Activated CD4-positive, alpha-beta T cell treated with anti-CD3 and anti-CD28 coated beads, Interleukin-2, amount 10 ng/mL, durations not matched to agents 7 days and 5 days (primary cell): ENCODE results near the gene STAG1. TPM values are rescaled to one million over a fixed set of nuclear protein-coding genes. Genes with fewer than 3 reads are reported as not detected.
"Not testable (repeated sequence)": the region's sequence is repeated elsewhere in the genome, so short reads cannot be mapped to it uniquely, and the experiment has no call there.

Source experiments
- CTCF ChIA-PET: fragments of 350-600 bp; sonication (Branson Sonifier 250); formaldehyde crosslinking; loops from one replicate; lab custom pipeline; 2021; ENCODE audit warnings: antibody characterized with exemption; lab: Charles Lee
- POLR2A ChIA-PET: fragments of 350-600 bp; sonication (Branson Sonifier 250); formaldehyde crosslinking; loops from one replicate; lab custom pipeline; 2021; ENCODE audit warnings: antibody characterized with exemption; lab: Charles Lee
- DNase-seq: peaks from one replicate; pipeline ENCODE4 v3.0.0-alpha.2; 2020
- H3K27ac Mint-ChIP-seq: one replicate; pipeline ENCODE4 v1.8.0; 2021; ENCODE audit warnings: mild to moderate bottlenecking, moderate library complexity, mixed read lengths
- H3K27me3 Mint-ChIP-seq: one replicate; pipeline ENCODE4 v1.8.0; 2021; ENCODE audit warnings: mixed read lengths
- H3K36me3 Mint-ChIP-seq: one replicate; pipeline ENCODE4 v1.8.0; 2021; ENCODE audit warnings: low read depth, mixed read lengths
- H3K4me1 Mint-ChIP-seq: one replicate; pipeline ENCODE4 v1.8.0; 2021; ENCODE audit warnings: mixed read lengths
- H3K4me3 Mint-ChIP-seq: one replicate; pipeline ENCODE4 v1.8.0; 2021; ENCODE audit warnings: mild to moderate bottlenecking, moderate library complexity, mixed read lengths
- H3K9me3 Mint-ChIP-seq: one replicate; pipeline ENCODE4 v1.8.0; 2021; ENCODE audit warnings: mixed read lengths
- total RNA-seq, 2 experiments: library from RNA; stranded (reverse); gene quantifications; one replicate each; pipeline ENCODE4 v1.2.3, GENCODE V29; 2021

STAG1 gene
- total RNA-seq, 2 experiments from 2014 or later = 40.9 to 45.7 TPM

DNA sequence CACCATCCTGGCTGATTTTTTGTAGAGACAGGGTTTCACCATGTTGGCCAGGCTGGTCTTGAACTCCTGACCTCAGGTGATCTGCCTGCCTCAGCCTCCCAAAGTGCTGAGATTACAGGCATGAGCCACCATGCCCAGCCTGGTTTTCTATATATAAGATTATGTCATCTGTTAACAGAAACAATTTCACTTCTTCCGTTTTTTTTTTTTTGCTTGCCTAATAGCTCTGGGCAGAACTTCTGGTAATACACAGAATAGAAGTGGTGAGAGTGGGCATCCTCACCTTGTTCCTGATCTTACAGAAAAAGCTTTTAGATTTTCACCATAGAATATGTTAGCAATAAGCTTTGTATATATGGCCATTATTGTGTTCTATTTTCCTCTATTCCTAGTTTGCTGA lies 202.7 kb downstream of the STAG1 start:
- CTCF ChIA-PET = interaction anchor here (0.6 to 0.9 kb wide), 2 partner anchors 13 to 262 kb away, joined by 3 read pairs; no protein-coding TSS in a partner anchor
- H3K27me3 Mint-ChIP-seq, H3K9me3 Mint-ChIP-seq, DNase-seq, H3K4me3 Mint-ChIP-seq, H3K4me1 Mint-ChIP-seq, H3K27ac Mint-ChIP-seq, POLR2A ChIA-PET: not testable (repeated sequence)
- H3K36me3 Mint-ChIP-seq = peaks cover 23% of the 10 kb centered on the region

DNA sequence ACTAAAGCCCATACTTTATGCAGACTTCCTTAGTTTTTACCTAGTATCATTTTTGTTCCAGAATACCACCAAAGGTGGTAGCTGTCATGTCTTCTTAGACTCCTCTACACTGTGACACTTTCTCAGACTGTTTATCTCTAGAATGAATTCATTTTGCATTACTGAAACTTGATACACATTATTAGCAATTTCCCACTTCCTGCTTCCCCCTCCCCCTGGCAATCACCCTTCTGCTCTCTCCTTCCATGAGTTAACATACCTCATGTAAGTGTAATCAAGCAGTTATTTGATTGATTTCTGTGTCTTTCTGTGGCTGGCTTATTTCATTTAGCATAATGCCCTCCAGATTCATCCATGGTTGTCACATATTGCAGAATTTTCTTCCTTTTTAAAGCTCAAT lies 204.9 kb downstream of the STAG1 start:
- peaks cover 4% of the 10 kb centered on the region for H3K9me3 Mint-ChIP-seq
- H3K4me3 Mint-ChIP-seq = no peak overlapping the region
- ChIA-PET POLR2A (interaction anchor here (0.6 kb wide), 1 partner anchor 1717 kb away, joined by 3 read pairs; no protein-coding TSS in a partner anchor), CTCF (interaction anchor here (0.9 kb wide), 1 partner anchor 76 kb away, joined by 3 read pairs; no protein-coding TSS in a partner anchor)
- no peaks in the 10 kb centered on the region for H3K27me3 Mint-ChIP-seq
- no peak overlapping the region for H3K27ac Mint-ChIP-seq
- H3K36me3 Mint-ChIP-seq = peaks cover 18% of the 10 kb centered on the region
- H3K4me1 Mint-ChIP-seq = peaks cover 2% of the 10 kb centered on the region
- no peak for DNase-seq

DNA sequence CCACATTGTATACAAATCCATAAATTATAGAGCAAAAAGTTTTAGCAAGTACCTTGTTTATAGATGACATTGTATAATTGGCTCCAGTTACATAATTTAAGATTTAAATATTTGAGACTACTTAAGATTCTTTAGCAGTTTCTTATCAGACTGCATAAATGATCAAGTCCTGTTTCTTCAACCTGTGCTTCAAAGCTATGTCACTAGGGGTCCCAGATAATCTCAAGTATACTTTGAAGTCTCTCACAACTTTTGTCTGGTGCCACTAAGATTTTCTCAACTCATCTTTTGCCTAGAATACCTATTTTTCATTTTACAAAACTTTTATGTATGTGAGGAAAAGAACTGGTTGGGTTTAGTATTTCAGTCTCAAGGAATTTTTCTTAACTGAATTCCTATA lies 205.5 kb downstream of the STAG1 start:
- POLR2A ChIA-PET = no interaction called here
- Mint-ChIP-seq H3K4me1 (peaks cover 2% of the 10 kb centered on the region), H3K27ac (no peak overlapping the region), H3K9me3 (peaks cover 4% of the 10 kb centered on the region), H3K36me3 (peaks cover 18% of the 10 kb centered on the region), H3K4me3 (no peak overlapping the region), H3K27me3 (no peaks in the 10 kb centered on the region)
- DNase-seq = no peak
- CTCF ChIA-PET = interaction anchor here (0.9 kb wide), 1 partner anchor 205 kb away, joined by 3 read pairs; the partner anchor contains the start of gene STAG1

DNA sequence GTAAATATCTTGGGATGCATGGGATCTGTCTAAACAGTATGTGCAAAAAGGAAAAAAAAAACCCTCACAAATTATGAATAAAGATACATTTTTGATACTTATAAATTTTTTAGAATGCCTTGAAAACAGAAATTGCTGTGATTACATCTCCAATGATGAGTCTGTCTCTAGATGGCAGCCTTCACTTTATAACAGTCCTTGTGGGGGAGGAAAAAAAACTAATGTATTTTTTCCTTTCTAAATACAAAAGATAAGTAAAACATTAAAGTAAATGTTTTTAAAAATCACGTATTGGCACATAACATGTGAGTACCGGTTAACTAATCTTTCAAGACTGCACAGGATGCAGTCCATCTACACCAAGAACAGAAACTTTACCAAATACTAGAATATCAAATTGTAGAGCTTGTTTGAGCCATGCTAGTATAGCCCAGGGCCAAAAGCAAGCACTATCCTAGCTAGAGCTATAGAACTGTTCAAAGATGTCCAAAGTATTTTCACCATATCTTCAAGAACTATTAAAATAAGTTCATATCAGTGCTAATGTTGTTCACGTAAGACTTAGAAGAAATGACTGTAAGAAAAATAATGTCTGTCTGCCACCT lies 206.4 kb downstream of the STAG1 start:
- peaks cover 4% of the 10 kb centered on the region for H3K9me3 Mint-ChIP-seq
- peaks cover 2% of the 10 kb centered on the region for H3K4me1 Mint-ChIP-seq
- ChIA-PET CTCF (interaction anchor here (0.9 kb wide), 1 partner anchor 206 kb away, joined by 3 read pairs; the partner anchor contains the start of gene STAG1), POLR2A (no interaction called here)
- no peak for DNase-seq
- H3K27me3 Mint-ChIP-seq = no peaks in the 10 kb centered on the region
- H3K27ac Mint-ChIP-seq = no peak overlapping the region
- no peak overlapping the region for H3K4me3 Mint-ChIP-seq
- H3K36me3 Mint-ChIP-seq = peaks cover 16% of the 10 kb centered on the region

GRCh38 chr3:136544532-136544931 lies 207.6 kb downstream of the STAG1 start:
- CTCF ChIA-PET = interaction anchor here (0.5 to 1.6 kb wide), 2 partner anchors 208 to 250 kb away, joined by 3 to 4 read pairs; no protein-coding TSS in a partner anchor
- Mint-ChIP-seq H3K27me3 (no peaks in the 10 kb centered on the region), H3K4me3 (no peak overlapping the region), H3K36me3 (peaks cover 7% of the 10 kb centered on the region), H3K27ac (no peak overlapping the region), H3K9me3 (peaks cover 4% of the 10 kb centered on the region), H3K4me1 (peaks cover 2% of the 10 kb centered on the region)
- DNase-seq = no peak
- POLR2A ChIA-PET = no interaction called here

GRCh38 chr3:136543385-136543784 lies 208.8 kb downstream of the STAG1 start:
- Mint-ChIP-seq H3K4me1 (peaks cover 2% of the 10 kb centered on the region), H3K36me3 (peaks cover under 1% of the 10 kb centered on the region), H3K27me3 (no peaks in the 10 kb centered on the region), H3K9me3 (no peaks in the 10 kb centered on the region), H3K27ac (no peak overlapping the region), H3K4me3 (no peak overlapping the region)
- ChIA-PET POLR2A (no interaction called here), CTCF (interaction anchor here (1.6 kb wide), 1 partner anchor 209 kb away, joined by 3 read pairs; no protein-coding TSS in a partner anchor)
- no peak for DNase-seq

DNA sequence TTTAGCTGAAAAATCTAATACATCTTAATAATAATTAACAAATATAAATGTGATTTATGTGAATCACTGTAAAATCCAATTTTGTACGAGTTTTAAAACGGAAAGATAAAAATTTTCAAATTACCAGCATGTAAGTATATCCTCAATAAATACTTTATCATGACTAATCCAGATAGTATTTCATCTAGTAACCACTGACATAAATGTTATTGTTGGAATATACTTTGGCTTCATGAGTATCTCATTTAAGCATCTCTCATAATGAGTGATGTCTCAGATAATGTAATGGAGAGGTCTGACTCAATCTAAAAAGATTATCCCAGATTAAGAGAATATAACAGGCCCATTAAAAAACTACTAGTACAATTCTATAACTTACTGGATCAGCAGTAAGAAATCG lies 216.3 kb downstream of the STAG1 start:
- ChIA-PET POLR2A (no interaction called here), CTCF (no interaction called here)
- Mint-ChIP-seq H3K36me3 (peaks cover 34% of the 10 kb centered on the region), H3K4me3 (no peak overlapping the region), H3K4me1 (no peaks in the 10 kb centered on the region), H3K27me3 (no peaks in the 10 kb centered on the region), H3K27ac (no peak overlapping the region), H3K9me3 (peaks cover 18% of the 10 kb centered on the region)
- DNase-seq = no peak

DNA sequence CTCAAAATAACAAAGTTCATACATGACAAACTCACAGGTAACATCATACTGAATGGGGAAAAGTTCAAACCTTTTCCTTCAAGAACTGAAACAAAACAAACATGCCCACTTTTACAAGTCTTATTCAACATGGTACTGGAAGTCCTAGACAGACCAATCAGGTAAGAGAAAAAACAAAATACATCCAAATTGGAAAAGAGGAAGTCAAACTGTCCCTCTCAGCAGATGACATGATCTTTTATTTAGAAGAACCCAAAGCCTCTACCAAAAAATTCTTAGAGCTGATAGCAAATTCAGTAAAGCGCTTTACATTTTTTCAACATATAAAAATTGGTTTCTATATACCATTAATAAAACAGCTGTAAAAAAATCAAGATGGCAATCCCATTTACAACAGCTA lies 219.4 kb downstream of the STAG1 start:
- POLR2A ChIA-PET = no interaction called here
- CTCF ChIA-PET = no interaction called here
- Mint-ChIP-seq H3K27ac (no peak overlapping the region), H3K27me3 (no peaks in the 10 kb centered on the region), H3K4me1 (no peaks in the 10 kb centered on the region), H3K36me3 (peaks cover 49% of the 10 kb centered on the region), H3K9me3 (peaks cover 37% of the 10 kb centered on the region), H3K4me3 (no peak overlapping the region)
- no peak for DNase-seq

DNA sequence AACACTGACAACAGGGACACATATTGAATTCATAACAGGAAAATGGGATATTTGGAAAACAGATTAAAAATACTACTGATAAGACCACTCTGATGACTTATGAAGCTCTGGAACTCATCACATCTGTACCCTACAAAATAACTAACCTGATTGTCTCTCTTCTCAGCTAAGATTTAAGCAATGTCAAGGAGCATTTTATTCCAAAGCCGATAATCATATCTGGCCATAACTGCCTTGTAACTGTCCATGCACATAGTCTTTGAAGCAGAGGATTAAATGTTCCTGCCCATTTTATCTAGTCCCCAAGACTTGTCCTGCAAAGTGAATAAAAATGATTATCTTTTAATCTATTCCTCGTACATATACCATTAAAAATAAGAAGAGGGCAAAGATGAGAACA lies 234.1 kb downstream of the STAG1 start:
- H3K36me3 Mint-ChIP-seq = peaks cover 17% of the 10 kb centered on the region
- no peaks in the 10 kb centered on the region for H3K9me3 Mint-ChIP-seq
- ChIA-PET CTCF (no interaction called here), POLR2A (no interaction called here)
- DNase-seq = no peak
- no peaks in the 10 kb centered on the region for H3K4me1 Mint-ChIP-seq
- no peak overlapping the region for H3K27ac Mint-ChIP-seq
- H3K27me3 Mint-ChIP-seq = no peaks in the 10 kb centered on the region
- no peak overlapping the region for H3K4me3 Mint-ChIP-seq

GRCh38 chr3:136516656-136517055 lies 235.5 kb downstream of the STAG1 start:
- Mint-ChIP-seq H3K36me3 (peaks cover 21% of the 10 kb centered on the region), H3K27me3 (no peaks in the 10 kb centered on the region), H3K9me3 (no peaks in the 10 kb centered on the region), H3K4me3 (no peak overlapping the region), H3K4me1 (no peaks in the 10 kb centered on the region), H3K27ac (no peak overlapping the region)
- ChIA-PET CTCF (no interaction called here), POLR2A (no interaction called here)
- no peak for DNase-seq

DNA sequence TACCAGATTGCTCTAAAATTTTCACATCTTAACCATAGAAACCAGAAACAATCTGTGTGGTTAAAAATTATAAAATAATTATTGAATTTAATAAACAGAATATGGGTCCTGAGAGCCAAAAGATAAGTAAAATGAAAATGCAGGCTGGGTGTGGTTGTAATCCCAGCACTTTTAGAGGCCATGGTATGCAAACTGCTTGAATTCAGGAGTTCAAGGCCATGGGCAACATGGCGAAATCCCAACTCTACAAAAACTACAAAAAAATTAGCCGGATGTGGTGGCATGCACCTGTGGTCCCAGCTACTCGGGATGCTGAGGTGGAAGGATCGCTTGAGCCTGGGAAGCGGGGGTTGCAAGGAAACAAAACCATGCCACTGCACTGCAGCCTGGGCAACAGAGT lies 236.1 kb downstream of the STAG1 start:
- POLR2A ChIA-PET = no interaction called here
- H3K4me1 Mint-ChIP-seq = no peaks in the 10 kb centered on the region
- H3K9me3 Mint-ChIP-seq = no peaks in the 10 kb centered on the region
- DNase-seq = no peak
- H3K27ac Mint-ChIP-seq = no peak overlapping the region
- H3K36me3 Mint-ChIP-seq = peaks cover 20% of the 10 kb centered on the region
- H3K27me3 Mint-ChIP-seq = no peaks in the 10 kb centered on the region
- no peak overlapping the region for H3K4me3 Mint-ChIP-seq
- CTCF ChIA-PET = interaction anchor here (0.9 kb wide), 1 partner anchor 128 kb away, joined by 3 read pairs; no protein-coding TSS in a partner anchor

DNA sequence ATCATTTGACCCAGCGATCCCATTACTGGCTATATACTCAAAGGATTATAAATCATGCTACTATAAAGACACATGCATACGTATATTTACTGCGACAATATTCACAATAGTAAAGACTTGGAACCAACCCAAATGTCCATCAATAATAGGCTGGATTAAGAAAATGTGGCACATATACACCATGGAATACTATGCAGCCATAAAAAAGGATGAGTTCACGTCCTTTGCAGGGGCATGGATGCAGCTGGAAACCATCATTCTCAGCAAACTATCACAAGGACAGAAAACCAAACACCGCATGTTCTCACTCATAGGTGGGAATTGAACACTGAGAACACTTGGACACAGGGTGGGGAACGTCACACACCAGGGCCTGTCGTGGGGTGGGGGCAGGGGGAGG lies 237.6 kb downstream of the STAG1 start:
- H3K9me3 Mint-ChIP-seq, H3K27ac Mint-ChIP-seq, H3K4me1 Mint-ChIP-seq, H3K27me3 Mint-ChIP-seq, H3K4me3 Mint-ChIP-seq, CTCF ChIA-PET, DNase-seq, POLR2A ChIA-PET: not testable (repeated sequence)
- H3K36me3 Mint-ChIP-seq = peaks cover 17% of the 10 kb centered on the region

DNA sequence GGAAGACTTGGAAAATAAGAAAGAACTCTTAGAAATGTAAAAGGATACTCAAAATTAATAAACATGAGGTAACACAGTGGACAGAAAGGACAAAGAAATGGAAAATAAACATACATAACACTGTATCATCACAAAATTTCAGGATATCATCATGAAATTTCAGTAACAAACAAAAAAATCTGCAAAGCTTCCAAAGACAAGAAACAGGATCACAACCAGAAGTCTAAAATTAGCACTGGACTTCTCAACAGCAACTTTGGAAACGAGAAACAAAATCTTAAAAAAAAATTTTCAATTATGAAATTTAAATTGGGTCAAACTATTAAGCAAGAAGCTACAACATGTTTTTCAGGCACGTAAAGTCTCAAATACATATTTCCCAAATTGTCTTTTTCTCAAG lies 238.8 kb downstream of the STAG1 start:
- H3K4me1 Mint-ChIP-seq = no peaks in the 10 kb centered on the region
- H3K4me3 Mint-ChIP-seq = no peak overlapping the region
- peaks cover 17% of the 10 kb centered on the region for H3K36me3 Mint-ChIP-seq
- no peaks in the 10 kb centered on the region for H3K9me3 Mint-ChIP-seq
- H3K27me3 Mint-ChIP-seq = no peaks in the 10 kb centered on the region
- CTCF ChIA-PET = interaction anchor here (0.6 kb wide), 1 partner anchor 26 kb away, joined by 4 read pairs; no protein-coding TSS in a partner anchor
- H3K27ac Mint-ChIP-seq = no peak overlapping the region
- POLR2A ChIA-PET = no interaction called here
- no peak for DNase-seq
